GM15510 (cell line): ENCODE measurements around the gene PLCZ1.

Source experiments
- POLR2A ChIP-seq: IDR thresholded peaks from 3 replicates; pipeline ENCODE4 v1.6.1; 2011; ENCODE audit warnings: borderline replicate concordance; ENCODE audit not compliant: insufficient read length; ENCODE audit errors: extremely low read depth

PLCZ1 gene

DNA sequence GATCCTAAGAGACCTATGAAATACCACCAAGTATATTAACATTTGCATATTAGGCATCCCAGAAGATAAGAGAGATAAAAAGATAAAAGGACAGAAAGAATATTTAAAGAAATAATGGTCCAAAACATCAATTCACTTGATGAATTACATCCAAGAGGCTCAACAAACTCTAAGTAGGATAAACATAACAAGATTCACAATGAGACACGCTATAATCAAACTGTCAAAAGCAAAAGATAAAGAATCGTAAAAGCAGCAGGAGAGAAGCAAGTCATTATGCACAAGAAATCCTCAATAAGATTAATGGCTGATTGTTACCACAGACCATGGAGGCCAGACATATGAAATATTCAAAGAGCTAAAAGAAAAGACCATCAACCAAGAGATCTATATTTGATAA, 79.6 kb downstream of the PLCZ1 start:
- no peak for TF ChIP-seq POLR2A

- no peak for TF ChIP-seq POLR2A
These were observed 82.5 kb downstream of the PLCZ1 start for GRCh38 chr12:18655351-18655750.

DNA sequence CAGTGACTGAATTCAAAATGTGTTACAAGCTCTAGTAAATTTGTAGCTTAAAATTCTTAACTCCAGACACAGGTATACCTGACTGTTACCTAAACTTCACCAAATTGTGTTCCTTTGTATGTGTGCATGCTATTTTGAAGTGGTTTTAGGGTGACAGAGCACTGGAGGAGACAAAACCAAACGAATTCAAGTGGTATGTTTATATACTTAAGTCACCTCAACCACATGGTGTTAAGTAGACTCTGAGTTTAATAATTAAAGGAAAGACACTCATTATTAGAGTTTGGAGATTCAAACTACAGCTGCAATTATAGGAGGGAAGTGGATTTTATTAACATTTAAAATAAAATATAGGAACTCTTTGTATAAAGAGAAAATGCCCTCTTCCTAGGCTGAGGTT, 84.3 kb downstream of the PLCZ1 start:
- TF ChIP-seq POLR2A, result no peak

GRCh38 chr12:18652596-18652995, 85.2 kb downstream of the PLCZ1 start:
- TF ChIP-seq POLR2A, result no peak

GRCh38 chr12:18651525-18651924, 86.3 kb downstream of the PLCZ1 start:
- no peak for TF ChIP-seq POLR2A

- TF ChIP-seq POLR2A, result no peak
These were observed 91.4 kb downstream of the PLCZ1 start for GRCh38 chr12:18646286-18646890.

DNA sequence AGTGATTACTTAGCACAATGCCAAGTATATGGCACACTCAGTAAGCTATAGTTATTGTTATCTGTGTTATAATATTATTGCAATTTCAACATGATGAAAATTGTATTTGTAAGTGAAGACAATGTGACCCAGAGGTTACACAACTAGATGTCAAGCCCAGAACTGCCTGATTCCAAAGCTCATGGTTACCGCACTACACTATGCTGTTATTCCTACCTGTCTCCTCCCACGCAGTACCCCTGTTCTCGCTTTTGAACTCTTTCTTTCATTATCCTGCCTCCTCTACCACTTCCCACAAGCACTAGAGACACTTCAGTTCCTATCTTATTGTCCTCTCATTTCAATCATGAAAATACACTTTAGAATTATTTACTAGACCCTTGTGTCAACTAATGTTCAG, 93.2 kb downstream of the PLCZ1 start:
- TF ChIP-seq POLR2A, result no peak

GRCh38 chr12:18643681-18644080, 94.1 kb downstream of the PLCZ1 start:
- no peak for TF ChIP-seq POLR2A

- TF ChIP-seq POLR2A, result no peak
These were observed 97.4 kb downstream of the PLCZ1 start for GRCh38 chr12:18640321-18640955.

- no peak for TF ChIP-seq POLR2A
These were observed 103.4 kb downstream of the PLCZ1 start for GRCh38 chr12:18634382-18634781.
